Measurements from ENCODE around the gene FLVCR1. TPM values are rescaled to one million over a fixed set of nuclear protein-coding genes. Genes with fewer than 3 reads are reported as not detected.

The FLVCR1 gene
- total and polyA plus RNA-seq, 9 of the 15 experiments (the other 6 are each of a cell fraction or from before 2014, with no cell fraction given), result 5.2 to 18.0 (median 12.5) TPM

DNA sequence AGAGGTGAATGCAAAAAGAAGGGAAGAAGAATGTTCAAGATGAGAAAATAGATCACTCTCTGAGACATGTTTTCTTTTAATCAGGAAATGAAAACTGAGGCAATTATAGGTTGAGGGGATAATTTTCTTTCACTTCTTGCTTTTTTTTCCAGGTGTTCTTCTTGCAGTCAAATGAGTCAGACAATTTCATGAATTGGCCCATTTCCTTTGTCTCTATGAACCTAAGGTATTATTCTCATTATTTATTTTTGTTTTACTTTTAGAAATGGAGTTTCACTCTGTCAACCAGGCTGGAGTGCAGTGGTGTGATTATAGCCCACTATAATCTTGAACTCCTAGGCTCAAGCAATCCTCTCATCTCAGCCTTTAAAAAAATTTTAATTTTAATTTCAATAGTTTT, 88.8 kb downstream of the FLVCR1 start:
- intact Hi-C loops (cut with micrococcal nuclease) (no loop called here), in situ Hi-C loops (cut with MboI) (no loop called here)
- Histone ChIP-seq H3K4me2 (ENCODE audit: insufficient read depth, low read length) (no peak overlapping the region), H3K27ac (ENCODE audit: extremely low read depth, low read depth, low read length) (no peak overlapping the region), H3K9ac (ENCODE audit: insufficient read depth in 1 of 2, low read depth in 2 of 2, low read length in 2 of 2) (no peak overlapping the region), H3K4me3 (no peak overlapping the region), H3K9me1 (ENCODE audit: control insufficient read depth, insufficient read depth, low read length) (no peaks in the 10 kb centered on the region), H3K36me3 (ENCODE audit: control insufficient read depth, insufficient read depth, low read length) (no peaks in the 10 kb centered on the region), H4K20me1 (replicated peaks; ENCODE audit: control insufficient read depth, insufficient read depth, low read length) (no peaks in the 10 kb centered on the region), H2AFZ (ENCODE audit: low read depth, low read length) (no peak overlapping the region), H3K27me3 (ENCODE audit: control insufficient read depth in 2 of 2, insufficient read depth in 2 of 2, low read length in 2 of 2) (peaks cover 40 to 45% of the 10 kb centered on the region in 2 experiments), H3K4me1 (replicated peaks in 1 of 2; ENCODE audit: control insufficient read depth in 2 of 2, insufficient read depth in 2 of 2, low read length in 2 of 2) (peaks cover 0 to 16% of the 10 kb centered on the region in 2 experiments; a peak in 2 of 5 replicates), H3K9me3 (replicated peaks; ENCODE audit: control insufficient read depth, insufficient read depth, low read depth, low read length) (no peaks in the 10 kb centered on the region), H3K79me2 (ENCODE audit: control insufficient read depth, insufficient read depth, low read length) (no peaks in the 10 kb centered on the region)
- no peak for ATAC-seq
- TF ChIP-seq, protein P1, sequence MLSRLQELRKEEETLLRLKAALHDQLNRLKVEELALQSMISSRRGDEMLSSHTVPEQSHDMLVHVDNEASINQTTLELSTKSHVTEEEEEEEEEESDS (CRISPR knock-in tag; IDR thresholded peaks at IDR 0.05), result no peak
- TF ChIP-seq ZNF785 (CRISPR knock-in tag; IDR thresholded peaks at IDR 0.05), result no peak
- no peak for TF ChIP-seq POLR2AphosphoS5 (IDR thresholded peaks at IDR 0.05; ENCODE audit: control insufficient read depth, insufficient read depth, low read depth, low read length)
- no peak for TF ChIP-seq SREBF2 (CRISPR knock-in tag; IDR thresholded peaks at IDR 0.05)
- TF ChIP-seq CAMTA2 (CRISPR knock-in tag; conservative IDR thresholded peaks at IDR 0.05), result no peak
- no peak for TF ChIP-seq HDGF (IDR thresholded peaks at IDR 0.05)
- no peak for TF ChIP-seq DPF2 (IDR thresholded peaks at IDR 0.05)
- TF ChIP-seq RBM17 (IDR thresholded peaks at IDR 0.05; ENCODE audit: borderline replicate concordance, low read depth, low read length), result no peak
- no peak for TF ChIP-seq RAD21 (CRISPR knock-in tag; conservative IDR thresholded peaks at IDR 0.05 in 1 of 2, IDR thresholded peaks at IDR 0.05 in 1 of 2)
- FAIRE-seq, result no peak
- DNase-seq (ENCODE audit: extremely low read depth in 1 of 4, low spot score in 3 of 4), result no peak
- POLR2A ChIA-PET, result interaction anchor here (0.6 to 2.0 kb wide), 3 partner anchors 11 to 33 kb away, joined by 3 to 5 read pairs (median 4); no protein-coding TSS in a partner anchor
- CTCF ChIA-PET (ENCODE audit: low intra/inter-chr PET ratio), result interaction anchor here (0.6 kb wide), 1 partner anchor 240 kb away, joined by 3 read pairs; no protein-coding TSS in a partner anchor
- BruUV-seq (replicated peaks), result no TSS peak

Small RNA genes lying within 50 kb of the gene (small RNA-seq; reads per million reads assigned to genes)
- gene AC104333.1, result not detected
- not detected for gene AC104333.2

Other genes with a start within 250 kb of the FLVCR1 start
Only the 7 nearest of the 8 such genes appear.
- 3.4 and 3.6 TPM in 2 replicates for gene BATF3, start 158.4 kb upstream of the FLVCR1 start, total RNA-seq (2014; rRNA removed)
- 0.96 and 1.1 TPM in 2 replicates for gene BATF3, start 158.4 kb upstream of the FLVCR1 start, total RNA-seq (2014; rRNA removed; fragmentation: Illumina TruSeq; extraction: Trizol)
- 0.40 and 0.57 TPM in 2 replicates for gene BATF3, start 158.4 kb upstream of the FLVCR1 start, total RNA-seq (2015; rRNA removed; fragmentation: Illumina TruSeq; extraction: Trizol)
- 2.0 and 3.8 TPM in 2 replicates for gene BATF3, start 158.4 kb upstream of the FLVCR1 start, total RNA-seq (2021)
- 0.93 and 2.0 TPM in 2 replicates for gene BATF3, start 158.4 kb upstream of the FLVCR1 start, polyA plus RNA-seq (2011; rRNA removed)
- gene BATF3, start 158.4 kb upstream of the FLVCR1 start, polyA plus RNA-seq (2014; fragmentation: Illumina TruSeq; extraction: Trizol), result 2.7 and 3.1 TPM in 2 replicates
- gene BATF3, start 158.4 kb upstream of the FLVCR1 start, polyA plus RNA-seq (2014; fragmentation: Nextera tagmentation; extraction: Ambion mirVana), result under 1 TPM; 0.51 to 0.57 TPM
- 3.8 and 5.2 TPM in 2 replicates for gene BATF3, start 158.4 kb upstream of the FLVCR1 start, polyA plus RNA-seq (2014; rRNA removed)
- gene NSL1, start 66.5 kb upstream of the FLVCR1 start, total RNA-seq (2014; rRNA removed), result 52.7 and 56.0 TPM in 2 replicates
- gene NSL1, start 66.5 kb upstream of the FLVCR1 start, total RNA-seq (2014; rRNA removed; fragmentation: Illumina TruSeq; extraction: Trizol), result 54.8 and 58.5 TPM in 2 replicates
- gene NSL1, start 66.5 kb upstream of the FLVCR1 start, total RNA-seq (2015; rRNA removed; fragmentation: Illumina TruSeq; extraction: Trizol), result 51.9 and 53.5 TPM in 2 replicates
- 59.1 and 65.4 TPM in 2 replicates for gene NSL1, start 66.5 kb upstream of the FLVCR1 start, total RNA-seq (2021)
- gene NSL1, start 66.5 kb upstream of the FLVCR1 start, polyA plus RNA-seq (2011; rRNA removed), result 52.3 and 79.7 TPM in 2 replicates
- gene NSL1, start 66.5 kb upstream of the FLVCR1 start, polyA plus RNA-seq (2014; fragmentation: Illumina TruSeq; extraction: Trizol), result 57.7 and 63.6 TPM in 2 replicates
- 100 to 1,000 TPM in 1 of 2 experiments, 10 to 100 TPM in 1; 85.9 to 105 TPM for gene NSL1, start 66.5 kb upstream of the FLVCR1 start, polyA plus RNA-seq (2014; fragmentation: Nextera tagmentation; extraction: Ambion mirVana)
- gene NSL1, start 66.5 kb upstream of the FLVCR1 start, polyA plus RNA-seq (2014; rRNA removed), result 74.0 and 108 TPM in 2 replicates
- gene TATDN3, start 66.4 kb upstream of the FLVCR1 start, total RNA-seq (2014; rRNA removed), result 18.3 and 19.0 TPM in 2 replicates
- 33.3 and 41.3 TPM in 2 replicates for gene TATDN3, start 66.4 kb upstream of the FLVCR1 start, total RNA-seq (2014; rRNA removed; fragmentation: Illumina TruSeq; extraction: Trizol)
- gene TATDN3, start 66.4 kb upstream of the FLVCR1 start, total RNA-seq (2015; rRNA removed; fragmentation: Illumina TruSeq; extraction: Trizol), result 20.1 and 21.3 TPM in 2 replicates
- gene TATDN3, start 66.4 kb upstream of the FLVCR1 start, total RNA-seq (2021), result 24.5 and 28.2 TPM in 2 replicates
- 35.0 and 46.9 TPM in 2 replicates for gene TATDN3, start 66.4 kb upstream of the FLVCR1 start, polyA plus RNA-seq (2011; rRNA removed)
- 22.8 and 26.8 TPM in 2 replicates for gene TATDN3, start 66.4 kb upstream of the FLVCR1 start, polyA plus RNA-seq (2014; fragmentation: Illumina TruSeq; extraction: Trizol)
- gene TATDN3, start 66.4 kb upstream of the FLVCR1 start, polyA plus RNA-seq (2014; fragmentation: Nextera tagmentation; extraction: Ambion mirVana), result 10 to 100 TPM; 68.1 to 79.9 TPM
- gene TATDN3, start 66.4 kb upstream of the FLVCR1 start, polyA plus RNA-seq (2014; rRNA removed), result 25.0 and 25.2 TPM in 2 replicates
- gene SPATA45, start 10.6 kb upstream of the FLVCR1 start, total RNA-seq (2014; rRNA removed), result not detected in 2 replicates
- not detected in 2 replicates for gene SPATA45, start 10.6 kb upstream of the FLVCR1 start, total RNA-seq (2014; rRNA removed; fragmentation: Illumina TruSeq; extraction: Trizol)
- gene SPATA45, start 10.6 kb upstream of the FLVCR1 start, total RNA-seq (2015; rRNA removed; fragmentation: Illumina TruSeq; extraction: Trizol), result not detected in 2 replicates
- gene SPATA45, start 10.6 kb upstream of the FLVCR1 start, total RNA-seq (2021), result not detected in 2 replicates
- 0.18 TPM in 1 of 2 replicates, not detected in the other for gene SPATA45, start 10.6 kb upstream of the FLVCR1 start, polyA plus RNA-seq (2011; rRNA removed)
- not detected in 2 replicates for gene SPATA45, start 10.6 kb upstream of the FLVCR1 start, polyA plus RNA-seq (2014; fragmentation: Illumina TruSeq; extraction: Trizol)
- not detected for gene SPATA45, start 10.6 kb upstream of the FLVCR1 start, polyA plus RNA-seq (2014; fragmentation: Nextera tagmentation; extraction: Ambion mirVana)
- gene SPATA45, start 10.6 kb upstream of the FLVCR1 start, polyA plus RNA-seq (2014; rRNA removed), result not detected in 2 replicates
- gene VASH2, start 92.3 kb downstream of the FLVCR1 start, total RNA-seq (2014; rRNA removed), result 0.09 TPM in 1 of 2 replicates, not detected in the other
- gene VASH2, start 92.3 kb downstream of the FLVCR1 start, total RNA-seq (2014; rRNA removed; fragmentation: Illumina TruSeq; extraction: Trizol), result 0.06 and 0.11 TPM in 2 replicates
- not detected in 2 replicates for gene VASH2, start 92.3 kb downstream of the FLVCR1 start, total RNA-seq (2015; rRNA removed; fragmentation: Illumina TruSeq; extraction: Trizol)
- gene VASH2, start 92.3 kb downstream of the FLVCR1 start, total RNA-seq (2021), result 0.13 and 0.40 TPM in 2 replicates
- 0.03 and 0.07 TPM in 2 replicates for gene VASH2, start 92.3 kb downstream of the FLVCR1 start, polyA plus RNA-seq (2011; rRNA removed)
- gene VASH2, start 92.3 kb downstream of the FLVCR1 start, polyA plus RNA-seq (2014; fragmentation: Illumina TruSeq; extraction: Trizol), result 0.04 and 0.07 TPM in 2 replicates
- gene VASH2, start 92.3 kb downstream of the FLVCR1 start, polyA plus RNA-seq (2014; fragmentation: Nextera tagmentation; extraction: Ambion mirVana), result under 1 TPM; 0.06 to 0.14 TPM
- 0.05 and 0.11 TPM in 2 replicates for gene VASH2, start 92.3 kb downstream of the FLVCR1 start, polyA plus RNA-seq (2014; rRNA removed)
- gene ANGEL2, start 157.6 kb downstream of the FLVCR1 start, total RNA-seq (2014; rRNA removed), result 29.3 and 29.9 TPM in 2 replicates
- 30.1 and 32.8 TPM in 2 replicates for gene ANGEL2, start 157.6 kb downstream of the FLVCR1 start, total RNA-seq (2014; rRNA removed; fragmentation: Illumina TruSeq; extraction: Trizol)
- gene ANGEL2, start 157.6 kb downstream of the FLVCR1 start, total RNA-seq (2015; rRNA removed; fragmentation: Illumina TruSeq; extraction: Trizol), result 29.7 and 33.6 TPM in 2 replicates
- gene ANGEL2, start 157.6 kb downstream of the FLVCR1 start, total RNA-seq (2021), result 26.2 and 27.1 TPM in 2 replicates
- gene ANGEL2, start 157.6 kb downstream of the FLVCR1 start, polyA plus RNA-seq (2011; rRNA removed), result 30.8 and 34.6 TPM in 2 replicates
- 15.4 and 16.9 TPM in 2 replicates for gene ANGEL2, start 157.6 kb downstream of the FLVCR1 start, polyA plus RNA-seq (2014; fragmentation: Illumina TruSeq; extraction: Trizol)
- 10 to 100 TPM in 1 of 2 experiments, 1 to 10 TPM in 1; 6.8 to 10.9 TPM for gene ANGEL2, start 157.6 kb downstream of the FLVCR1 start, polyA plus RNA-seq (2014; fragmentation: Nextera tagmentation; extraction: Ambion mirVana)
- gene ANGEL2, start 157.6 kb downstream of the FLVCR1 start, polyA plus RNA-seq (2014; rRNA removed), result 16.2 and 22.3 TPM in 2 replicates
- gene RPS6KC1, start 193.0 kb downstream of the FLVCR1 start, total RNA-seq (2014; rRNA removed), result 22.0 and 23.6 TPM in 2 replicates
- 33.2 and 36.7 TPM in 2 replicates for gene RPS6KC1, start 193.0 kb downstream of the FLVCR1 start, total RNA-seq (2014; rRNA removed; fragmentation: Illumina TruSeq; extraction: Trizol)
- gene RPS6KC1, start 193.0 kb downstream of the FLVCR1 start, total RNA-seq (2015; rRNA removed; fragmentation: Illumina TruSeq; extraction: Trizol), result 30.5 and 34.6 TPM in 2 replicates
- 20.0 and 22.0 TPM in 2 replicates for gene RPS6KC1, start 193.0 kb downstream of the FLVCR1 start, total RNA-seq (2021)
- gene RPS6KC1, start 193.0 kb downstream of the FLVCR1 start, polyA plus RNA-seq (2011; rRNA removed), result 22.1 and 32.8 TPM in 2 replicates
- 17.0 and 20.9 TPM in 2 replicates for gene RPS6KC1, start 193.0 kb downstream of the FLVCR1 start, polyA plus RNA-seq (2014; fragmentation: Illumina TruSeq; extraction: Trizol)
- 1 to 10 TPM; 4.3 to 7.6 TPM for gene RPS6KC1, start 193.0 kb downstream of the FLVCR1 start, polyA plus RNA-seq (2014; fragmentation: Nextera tagmentation; extraction: Ambion mirVana)
- 15.5 and 16.4 TPM in 2 replicates for gene RPS6KC1, start 193.0 kb downstream of the FLVCR1 start, polyA plus RNA-seq (2014; rRNA removed)